HepG2 (cell line): ENCODE data around the gene RAB1B. TPM values are rescaled to one million over a fixed set of nuclear protein-coding genes. Genes with fewer than 3 reads are reported as not detected.
A peak's percentile ranks its signal among the peaks of the same experiment; 100 is the strongest.

Experiments
- ATAC-seq: fragments of 200-7000 bp; cut with Tn5 transposase; 3 replicates; pipeline ENCODE4 v1.9.1; 2020; ENCODE audit warnings: mild to moderate bottlenecking, moderate library complexity
- Bru-seq: library from RNA; stranded (reverse); fragments of 400-500 nt; gene quantifications from one replicate; lab custom pipeline; 2021; lab: Mats Ljungman, UMichigan
- BruChase-seq, 2 experiments: library from RNA; stranded (reverse); fragments of 400-500 nt; gene quantifications; one replicate each; lab custom pipeline; 2021; lab: Mats Ljungman, UMichigan
- BruUV-seq: library from RNA; stranded (reverse); fragments of 400-500 nt; replicated peaks from 2 replicates; lab custom pipeline; 2021; lab: Mats Ljungman, UMichigan
- CTCF ChIA-PET: fragments of 300-600 bp; formaldehyde crosslinking; extraction: SDS; loops from one replicate; lab custom pipeline; 2021; ENCODE audit warnings: low total read pairs, inconsistent platforms, low intra/inter-chr PET ratio; lab: Yijun Ruan, JAX
- POLR2A ChIA-PET: fragments of 350-600 bp; sonication (Branson Sonifier 250); formaldehyde crosslinking; loops from one replicate; lab custom pipeline; 2020; ENCODE audit warnings: antibody characterized with exemption, inconsistent platforms; lab: Yijun Ruan, JAX
- DNase-seq: peaks from one replicate; pipeline ENCODE4 v3.0.0-alpha.2; 2015; ENCODE audit warnings: low spot score
- FAIRE-seq: peaks from 3 replicates; lab custom pipeline; 2011; peaks lifted over from hg19 to GRCh38; lab: Jason Lieb, UNC
- H2AFZ ChIP-seq: one replicate; pipeline ENCODE4 v1.6.1; 2011; ENCODE audit warnings: low read length, inconsistent platforms
- H3K27ac ChIP-seq: fragments of 300-600 bp; 3 replicates; pipeline ENCODE4 v1.8.0; 2011; ENCODE audit warnings: mixed run types, mild to moderate bottlenecking, mixed read lengths, low read length, inconsistent platforms; ENCODE audit not compliant: insufficient read depth; ENCODE audit errors: extremely low read length
- H3K27me3 ChIP-seq, 2 experiments: fragments of 200-600 bp in 1 of 2; 2 replicates in 1 of 2; 3 replicates in 1 of 2; pipeline versions ENCODE4 v1.6.0 to v1.8.0; 2011; ENCODE audit warnings: low read length in 2 of 2, mild to moderate bottlenecking in 2 of 2, moderate library complexity in 2 of 2, inconsistent platforms in 1 of 2; ENCODE audit not compliant: insufficient read depth in 2 of 2, control insufficient read depth in 1 of 2
- H3K36me3 ChIP-seq, 2 experiments: fragments of 200-600 bp in 1 of 2; replicated peaks in 1 of 2; 2 replicates in 1 of 2; 3 replicates in 1 of 2; pipeline versions ENCODE4 v1.5.1 to v1.8.0; 2011; ENCODE audit warnings: low read length in 2 of 2, inconsistent platforms in 1 of 2; ENCODE audit not compliant: insufficient read depth in 2 of 2, control insufficient read depth in 1 of 2
- H3K4me1 ChIP-seq: 2 replicates; pipeline ENCODE4 v1.5.1; 2012; ENCODE audit warnings: low read length, inconsistent platforms; ENCODE audit not compliant: insufficient read depth
- H3K4me2 ChIP-seq: 2 replicates; pipeline ENCODE4 v1.6.0; 2011; ENCODE audit warnings: low read depth, low read length, inconsistent platforms
- H3K4me3 ChIP-seq, 3 experiments: fragments of 200-600 bp in 1 of 3; sonication (generic), shearing (Covaris generic) in 1 of 3; replicated peaks in 1 of 3; 2 replicates each; pipeline ENCODE4 v1.5.1; 2011 to 2016; ENCODE audit warnings: low read length in 3 of 3, inconsistent platforms in 2 of 3, low read depth in 2 of 3, mild to moderate bottlenecking in 2 of 3, control low read depth in 1 of 3, mixed read lengths in 1 of 3; ENCODE audit not compliant: insufficient read depth in 1 of 3
- H3K79me2 ChIP-seq: one replicate; pipeline ENCODE4 v1.6.1; 2011; ENCODE audit warnings: low read length, inconsistent platforms; ENCODE audit not compliant: insufficient read depth
- H3K9ac ChIP-seq: 2 replicates; pipeline ENCODE4 v1.6.0; 2011; ENCODE audit warnings: mild to moderate bottlenecking, low read depth, low read length, inconsistent platforms; ENCODE audit not compliant: insufficient read depth
- H3K9me3 ChIP-seq: 2 replicates; pipeline ENCODE4 v1.5.1; 2012; ENCODE audit warnings: mild to moderate bottlenecking, low read length
- H4K20me1 ChIP-seq: 2 replicates; pipeline ENCODE4 v1.6.0; 2011; ENCODE audit warnings: inconsistent platforms, mild to moderate bottlenecking, low read length, moderate library complexity; ENCODE audit not compliant: insufficient read depth
- ATF5 ChIP-seq: sonication (generic); formaldehyde crosslinking; IDR thresholded peaks from 2 replicates; pipeline ENCODE4 v1.4.0; 2020; ENCODE audit warnings: mild to moderate bottlenecking, low read depth, missing genetic modification reagents
- BRCA1 ChIP-seq: sonication (generic); formaldehyde crosslinking; IDR thresholded peaks from 2 replicates; pipeline ENCODE4 v1.4.0; 2020; ENCODE audit warnings: missing genetic modification reagents
- FLYWCH1 ChIP-seq: sonication (generic); formaldehyde crosslinking; IDR thresholded peaks from 2 replicates; pipeline ENCODE4 v1.8.1; 2023; ENCODE audit warnings: mild to moderate bottlenecking, missing genetic modification reagents
- GATAD1 ChIP-seq: IDR thresholded peaks from 2 replicates; pipeline ENCODE4 v1.6.1; 2016; ENCODE audit warnings: missing genetic modification reagents, missing compliant biosample characterization
- KMT2B ChIP-seq: IDR thresholded peaks from 2 replicates; pipeline ENCODE4 v1.6.1; 2016; ENCODE audit warnings: missing genetic modification reagents, missing compliant biosample characterization
- SSRP1 ChIP-seq: IDR thresholded peaks from 2 replicates; pipeline ENCODE4 v1.6.1; 2016; ENCODE audit warnings: control low read depth
- TERF1 ChIP-seq: sonication (generic); formaldehyde crosslinking; IDR thresholded peaks from 2 replicates; pipeline ENCODE4 v1.8.0; 2022; ENCODE audit warnings: mild to moderate bottlenecking, missing genetic modification reagents, moderate library complexity
- TP53 ChIP-seq: sonication (generic); formaldehyde crosslinking; conservative IDR thresholded peaks from 2 replicates; pipeline ENCODE4 v1.4.0; 2020; ENCODE audit warnings: missing genetic modification reagents
- XRCC5 ChIP-seq: fragments of 200-400 bp; formaldehyde crosslinking; optimal IDR thresholded peaks from 2 replicates; pipeline ENCODE3; 2017; ENCODE audit warnings: mild to moderate bottlenecking, low read length
- ZBTB38 ChIP-seq: sonication (generic); formaldehyde crosslinking; IDR thresholded peaks from 2 replicates; pipeline ENCODE4 v1.5.1; 2020; ENCODE audit warnings: mild to moderate bottlenecking, missing genetic modification reagents
- ZNF12 ChIP-seq: sonication (generic); formaldehyde crosslinking; IDR thresholded peaks from 2 replicates; pipeline ENCODE4 v1.5.0; 2020; ENCODE audit warnings: missing genetic modification reagents
- ZNF275 ChIP-seq: sonication (generic); formaldehyde crosslinking; IDR thresholded peaks from 2 replicates; pipeline ENCODE4 v1.8.0; 2022; ENCODE audit warnings: missing genetic modification reagents, mild to moderate bottlenecking, inconsistent platforms, borderline replicate concordance
- ZNF30 ChIP-seq: sonication (generic); formaldehyde crosslinking; IDR thresholded peaks from 2 replicates; pipeline ENCODE4 v1.5.0; 2020; ENCODE audit warnings: mild to moderate bottlenecking, missing genetic modification reagents
- ZNF552 ChIP-seq: sonication (generic); formaldehyde crosslinking; IDR thresholded peaks from 2 replicates; pipeline ENCODE4 v1.9.0; 2022; ENCODE audit warnings: missing genetic modification reagents, mild to moderate bottlenecking, borderline replicate concordance
- ZZZ3 ChIP-seq: sonication (generic); formaldehyde crosslinking; IDR thresholded peaks from 2 replicates; pipeline ENCODE4 v1.4.0; 2020; ENCODE audit warnings: missing genetic modification reagents, mild to moderate bottlenecking, borderline replicate concordance
- WGBS: methylation state at CpG from one replicate; pipeline ENCODE4 v1.1.6; 2017; ENCODE audit warnings: low lambda C conversion rate; 5-methylcytosine and 5-hydroxymethylcytosine counted together
- in situ Hi-C: cut with HindIII; loops from 2 replicates; pipeline ENCODE4 v1.10.0; 2017; ENCODE audit warnings: low pct_unique_long_range_greater_than_20kb; ENCODE audit not compliant: extremely low pct_ligation_motif_present
- intact Hi-C: fragments of 100-400 bp; cut with micrococcal nuclease; formaldehyde crosslinking; loops from one replicate; pipeline ENCODE4 v1.10.0; 2022; ENCODE audit not compliant: unreplicated experiment
- long read RNA-seq, 2 experiments: library from RNA in 1 of 2; library from polyadenylated mRNA in 1 of 2; stranded (forward) in 1 of 2; unstranded in 1 of 2; transcript quantifications; one replicate each; pipeline ENCODE4 v2.0.0, GENCODE V29; 2019 to 2022
- polyA minus RNA-seq, 3 experiments: library from RNA; depleted of rRNA, polyadenylated mRNA; stranded (reverse); fragments of >200 nt; gene quantifications; 2 replicates each; pipeline ENCODE4 v1.2.3, GENCODE V29; 2011; ENCODE audit warnings: low replicate concordance in 1 of 3
- polyA plus RNA-seq, 8 experiments: library from polyadenylated mRNA; depleted of rRNA in 3 of 8; stranded (reverse) in 7 of 8; unstranded in 1 of 8; fragments of >200 nt; fragmentation: Illumina TruSeq in 4 of 8; extraction: Trizol in 4 of 8; gene quantifications; 2 replicates each; pipeline versions ENCODE4 v1.2.1 to v1.2.3, GENCODE V29; 2011 to 2016; ENCODE audit warnings: low read depth in 4 of 8, missing spikeins in 1 of 8, mixed read lengths in 1 of 8; ENCODE audit not compliant: insufficient read depth in 1 of 8
- total RNA-seq, 5 experiments: library from RNA; depleted of rRNA; stranded (reverse); fragments of >200 nt; fragmentation: Illumina TruSeq; extraction: Trizol; gene quantifications; 2 replicates each; pipeline ENCODE4 v1.2.3, GENCODE V29; 2016; ENCODE audit warnings: low read depth in 1 of 5

RAB1B gene
- total RNA-seq (2016; rRNA removed; fragmentation: Illumina TruSeq; extraction: Trizol) (73.7 and 77.9 TPM in 2 replicates), polyA plus RNA-seq (2011; rRNA removed) (87.9 and 97.8 TPM in 2 replicates), polyA minus RNA-seq (2011; rRNA and poly(A)+ RNA removed; ENCODE audit: low replicate concordance) (142 and 271 TPM in 2 replicates), Bru-seq, nascent RNA (percentile 72 among the genes with signal in this experiment), BruChase-seq, experiment 1, labeled RNA remaining after a 6-hour chase (percentile 90 among the genes with signal in this experiment), BruChase-seq, experiment 2, labeled RNA remaining after a 2-hour chase (percentile 82 among the genes with signal in this experiment)
- total RNA-seq (2016; cell fraction: cytosol; rRNA removed; fragmentation: Illumina TruSeq; extraction: Trizol; ENCODE audit: low read depth): 22.8 and 24.5 TPM in 2 replicates
- total RNA-seq (2016; cell fraction: insoluble cytoplasmic fraction; rRNA removed; fragmentation: Illumina TruSeq; extraction: Trizol): 71.1 and 82.5 TPM in 2 replicates
- total RNA-seq (2016; cell fraction: membrane; rRNA removed; fragmentation: Illumina TruSeq; extraction: Trizol): 43.6 and 49.5 TPM in 2 replicates
- total RNA-seq (2016; cell fraction: nucleus; rRNA removed; fragmentation: Illumina TruSeq; extraction: Trizol): 29.4 and 33.2 TPM in 2 replicates
- polyA plus RNA-seq (2011; cell fraction: cytosol; rRNA removed): 86.4 and 116 TPM in 2 replicates
- 58.8 and 60.5 TPM in 2 replicates for polyA plus RNA-seq (2011; cell fraction: nucleus; rRNA removed)
- 48.5 and 57.1 TPM in 2 replicates for polyA plus RNA-seq (2012)
- polyA plus RNA-seq (2016; cell fraction: cytosol; fragmentation: Illumina TruSeq; extraction: Trizol; ENCODE audit: low read depth): 28.9 and 32.8 TPM in 2 replicates
- 89.9 and 95.0 TPM in 2 replicates for polyA plus RNA-seq (2016; cell fraction: insoluble cytoplasmic fraction; fragmentation: Illumina TruSeq; extraction: Trizol; ENCODE audit: low read depth)
- polyA plus RNA-seq (2016; cell fraction: membrane; fragmentation: Illumina TruSeq; extraction: Trizol; ENCODE audit: low read depth): 51.2 TPM in 2 replicates
- 63.8 and 71.2 TPM in 2 replicates for polyA plus RNA-seq (2016; cell fraction: nucleus; fragmentation: Illumina TruSeq; extraction: Trizol; ENCODE audit: insufficient read depth, low read depth)
- polyA minus RNA-seq (2011; cell fraction: cytosol; rRNA and poly(A)+ RNA removed): 48.5 and 50.0 TPM in 2 replicates
- 7.7 and 9.4 TPM in 2 replicates for polyA minus RNA-seq (2011; cell fraction: nucleus; rRNA and poly(A)+ RNA removed)
- long read RNA-seq, experiment 1, transcript RAB1B-201 (6 exons, 2,007 nt): major isoform, 79 of 102 reads
- long read RNA-seq, experiment 1, partial matches to known transcripts: 7 of 102 reads
- long read RNA-seq, experiment 1, other reads (novel, unspliced or antisense): 16 of 102 reads
- long read RNA-seq, experiment 2, transcript RAB1B-201 (6 exons, 2,007 nt): major isoform, 153 of 249 reads
- long read RNA-seq, experiment 2, partial matches to known transcripts: 80 of 249 reads
- long read RNA-seq, experiment 2, other reads (novel, unspliced or antisense): 16 of 249 reads

- Histone ChIP-seq H3K4me1 (peaks cover 13% of the 10 kb centered on the region), H3K4me3 (peak within 1 kb of the TSS; percentile 89 to 98 (median 96)), H4K20me1 (peaks cover 10% of the 10 kb centered on the region), H3K27me3 (no peaks in the 10 kb centered on the region; a peak in 1 of 5 replicates), H3K79me2 (peaks cover 24% of the 10 kb centered on the region), H3K4me2 (peak within 1 kb of the TSS; percentile 95), H3K27ac (peak within 1 kb of the TSS; percentile 78), H3K9ac (peak within 1 kb of the TSS; percentile 93), H3K9me3 (no peaks in the 10 kb centered on the region), H3K36me3 (peaks cover 20 to 23% of the 10 kb centered on the region in 2 experiments), H2AFZ (peak within 1 kb of the TSS; percentile 88)
- 0% methylated on average over 4 of the region's 64 CpGs for WGBS
- ATAC-seq (peak; percentile 87), DNase-seq (peak; percentile 98), FAIRE-seq (peak; percentile 85)
- ChIA-PET POLR2A (interaction anchor here (0.8 to 4.0 kb wide), 9 partner anchors 9 to 216 kb away, joined by 3 to 31 read pairs (median 5); partner anchors contain the start of genes SF3B2 and YIF1A), CTCF (interaction anchor here (1.6 kb wide), 1 partner anchor 46 kb away, joined by 8 read pairs; no protein-coding TSS in a partner anchor)
- in situ Hi-C loops (no loop called here), intact Hi-C loops (loop anchor here (2.0 kb wide), 1 partner anchor 20 kb away; the partner anchor contains the start of gene YIF1A)
- no TSS peak for BruUV-seq
- TF ChIP-seq ZNF275 (CRISPR knock-in tag) (0 out of 2 replicates have a peak, but pooled peaks have one; percentile 3), ZNF30 (no peak), TERF1 (no peak), ZBTB38 (CRISPR knock-in tag) (no peak), ZZZ3 (CRISPR knock-in tag) (no peak; the same call in 1 of the 2 replicates), SSRP1 (no peak; the same call in 1 of the 2 replicates), ATF5 (CRISPR knock-in tag) (no peak), KMT2B (no peak), ZNF552 (CRISPR knock-in tag) (no peak), ZNF12 (CRISPR knock-in tag) (no peak), FLYWCH1 (CRISPR knock-in tag) (no peak), GATAD1 (CRISPR knock-in tag) (peak; percentile 9; the same call in 1 of the 2 replicates), BRCA1 (CRISPR knock-in tag) (no peak), XRCC5 (no peak), TP53 (CRISPR knock-in tag) (no peak; the same call in 1 of the 2 replicates)
These were observed at the start of gene RAB1B for GRCh38 chr11:66268244-66268951. Gene RAB1B, plus strand, starts transcription at chr11:66268639. Its CDS starts 41 bp downstream, at chr11:66268680.
